ENCODE data around the gene CHCHD2. TPM values are rescaled to one million over a fixed set of nuclear protein-coding genes. Genes with fewer than 3 reads are reported as not detected.
A peak's percentile ranks its signal among the peaks of the same experiment; 100 is the strongest.
"Not testable (repeated sequence)": the region's sequence is repeated elsewhere in the genome, so short reads cannot be mapped to it uniquely, and the experiment has no call there.

CHCHD2 gene
- total and polyA plus RNA-seq, 8 donors, result 115 to 265 (median 149) TPM

- WGBS, 2 donors, result 6 to 8% methylated on average over 6 of the region's 6 CpGs
- Histone ChIP-seq H3K9me3 (no peaks in the 10 kb centered on the region), H3K36me3 (peaks cover 0 to 38% (median 8%) of the 10 kb centered on the region in 3 donors), H3K4me1 (peaks cover 0 to 9% (median 0%) of the 10 kb centered on the region in 3 donors), H3K27me3 (no peaks in the 10 kb centered on the region), H3K27ac (peak overlapping the region; percentile 83 to 93 (median 88)), H3K4me3 (peak overlapping the region; percentile 72 to 91 (median 74))
- FAIRE-seq (no peak), DNase-seq (peak in 4 of 6 donors; percentile 12 to 48 (median 39)), ATAC-seq (peak; percentile 58 to 82 (median 72))
- no peak for TF ChIP-seq CTCF (IDR thresholded peaks at IDR 0.05)
- intact Hi-C loops (cut with DNase I), result no loop called here
Measured at GRCh38 chr7:56105508-56105907, 768 bp downstream of the CHCHD2 start.

GRCh38 chr7:56104138-56104537 is 2.1 kb downstream of the CHCHD2 start:
- 89 to 91% methylated on average over 9 of the region's 9 CpGs for WGBS, 2 donors
- H3K27ac ChIP-seq; H3K4me3 ChIP-seq; FAIRE-seq; H3K27me3 ChIP-seq; H3K9me3 ChIP-seq; ATAC-seq; intact Hi-C loops (cut with DNase I); H3K4me1 ChIP-seq: not testable (repeated sequence)
- DNase-seq, result peak in 2 of 6 donors; percentile 12 to 30
- peaks cover 0 to 48% (median 8%) of the 10 kb centered on the region in 3 donors for H3K36me3 ChIP-seq

- intact Hi-C loops (cut with DNase I), result no loop called here
- WGBS, 2 donors, result 91 to 95% methylated on average over 3 of the region's 3 CpGs
- no peak for TF ChIP-seq CTCF (IDR thresholded peaks at IDR 0.05)
- H3K4me1 ChIP-seq, result peaks cover 0 to 9% (median 4%) of the 10 kb centered on the region in 3 donors
- H3K36me3 ChIP-seq, result peaks cover 0 to 48% (median 8%) of the 10 kb centered on the region in 3 donors
- no peaks in the 10 kb centered on the region for H3K9me3 ChIP-seq
- ATAC-seq, result no peak
- H3K27me3 ChIP-seq, result no peaks in the 10 kb centered on the region
- FAIRE-seq, result no peak
- H3K4me3 ChIP-seq, result no peak overlapping the region
- DNase-seq, result peak in 1 of 6 donors; percentile 7
- H3K27ac ChIP-seq, result no peak overlapping the region
Measured at GRCh38 chr7:56099653-56100052, 6.6 kb downstream of the CHCHD2 start.

- 86 to 88% methylated on average over 8 of the region's 8 CpGs for WGBS, 2 donors
- H3K4me1 ChIP-seq; H3K4me3 ChIP-seq; H3K9me3 ChIP-seq; FAIRE-seq; H3K27me3 ChIP-seq; intact Hi-C loops (cut with DNase I): not testable (repeated sequence)
- ATAC-seq, result peak in 1 of 4 donors; percentile 5
- DNase-seq, result peak in 2 of 6 donors; percentile 6 to 7
- Histone ChIP-seq H3K36me3 (peaks cover 0 to 39% (median 3%) of the 10 kb centered on the region in 3 donors), H3K27ac (peak overlapping the region in 2 of 4 donors; percentile 62 to 71)
Measured at GRCh38 chr7:56098187-56099008, 7.9 kb downstream of the CHCHD2 start.

GRCh38 chr7:56097700-56098099 is 8.6 kb downstream of the CHCHD2 start:
- Histone ChIP-seq H3K9me3 (no peaks in the 10 kb centered on the region), H3K4me1 (peaks cover 0 to 9% (median 4%) of the 10 kb centered on the region in 3 donors), H3K27ac (peak overlapping the region in 2 of 4 donors; percentile 62 to 71), H3K36me3 (peaks cover 0 to 32% (median 3%) of the 10 kb centered on the region in 3 donors), H3K27me3 (no peaks in the 10 kb centered on the region), H3K4me3 (no peak overlapping the region)
- FAIRE-seq (no peak), DNase-seq (peak in 5 of 6 donors; percentile 47 to 69 (median 63)), ATAC-seq (peak; percentile 82 to 89 (median 86))
- no peak for TF ChIP-seq CTCF (IDR thresholded peaks at IDR 0.05)
- intact Hi-C loops (cut with DNase I), result no loop called here
- 28 to 42% methylated on average over 5 of the region's 5 CpGs for WGBS, 2 donors

All from pancreas (tissue), 10 donors.